Myocyte (in vitro differentiated cells): Measurements from ENCODE around the gene GUCA2B. TPM values are rescaled to one million over a fixed set of nuclear protein-coding genes. Genes with fewer than 3 reads are reported as not detected.

Source experiments
- DNase-seq: peaks from one replicate; pipeline ENCODE4 v3.0.0-alpha.2; 2012; ENCODE audit warnings: low read depth
- total RNA-seq: library from RNA; depleted of rRNA; stranded (reverse); fragments of >200 nt; gene quantifications from 2 replicates; pipeline ENCODE4 v1.2.3, GENCODE V29; 2014

Gene GUCA2B
- total RNA-seq, 1 donor from 2014 or later, result not detected

GRCh38 chr1:42165511-42166210 lies 12.5 kb downstream of the GUCA2B start:
- peak; percentile 78 for DNase-seq

- DNase-seq, result no peak
Measured at GRCh38 chr1:42167611-42168390, 14.6 kb downstream of the GUCA2B start.

GRCh38 chr1:42168391-42168670 lies 15.1 kb downstream of the GUCA2B start:
- no peak for DNase-seq

- DNase-seq, result peak; percentile 82
Measured at GRCh38 chr1:42168763-42169162, 15.6 kb downstream of the GUCA2B start.

- peak; percentile 87 for DNase-seq
Measured at GRCh38 chr1:42170779-42171621, 17.8 kb downstream of the GUCA2B start.

- no peak for DNase-seq
Measured at GRCh38 chr1:42171679-42172266, 18.6 kb downstream of the GUCA2B start.

- DNase-seq, result no peak
Measured at GRCh38 chr1:42172381-42173133, 19.3 kb downstream of the GUCA2B start.

- DNase-seq, result peak; percentile 54
Measured at GRCh38 chr1:42173155-42173933, 20.1 kb downstream of the GUCA2B start.

GRCh38 chr1:42173961-42174735 lies 20.9 kb downstream of the GUCA2B start:
- DNase-seq, result no peak

- DNase-seq, result no peak
Measured at GRCh38 chr1:42175314-42176054, 22.3 kb downstream of the GUCA2B start.

- DNase-seq, result no peak
Measured at GRCh38 chr1:42176902-42177519, 23.8 kb downstream of the GUCA2B start.

- peak; percentile 42 for DNase-seq
Measured at GRCh38 chr1:42177541-42177981, 24.4 kb downstream of the GUCA2B start.

GRCh38 chr1:42178249-42178648 lies 25.0 kb downstream of the GUCA2B start:
- DNase-seq, result no peak

GRCh38 chr1:42179275-42179674 lies 26.1 kb downstream of the GUCA2B start:
- DNase-seq, result no peak

- no peak for DNase-seq
Measured at GRCh38 chr1:42179900-42180329, 26.7 kb downstream of the GUCA2B start.

- no peak for DNase-seq
Measured at GRCh38 chr1:42181687-42182086, 28.5 kb downstream of the GUCA2B start.

- DNase-seq, result no peak
Measured at GRCh38 chr1:42183210-42183956, 30.2 kb downstream of the GUCA2B start.
